ENCODE results near the gene COL4A2.

COL4A2 gene

GRCh38 chr13:110503979-110504499, 197.0 kb downstream of the COL4A2 start:
- DNase-seq = no peak

DNA sequence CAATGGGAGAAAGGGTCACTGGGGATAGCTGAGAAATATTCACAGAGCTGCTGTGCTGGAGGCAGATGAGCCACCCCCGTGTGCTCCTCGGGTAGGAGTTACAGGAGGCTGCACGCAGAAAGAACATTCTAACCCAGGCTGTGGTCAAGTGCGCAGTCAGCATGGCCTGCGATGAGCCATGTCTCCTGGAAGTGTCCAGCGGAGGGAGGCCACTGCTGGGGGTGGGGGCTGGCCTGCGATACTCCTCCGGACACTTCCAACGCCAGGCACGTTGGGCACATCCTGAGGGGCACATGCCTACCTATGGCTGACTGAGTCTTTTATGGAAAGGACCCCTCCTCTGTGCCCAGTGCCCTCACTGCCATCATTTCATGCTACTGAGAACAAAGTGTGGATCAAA, 198.5 kb downstream of the COL4A2 start:
- DNase-seq = no peak

- no peak for DNase-seq
Measured at GRCh38 chr13:110506396-110506795, 199.3 kb downstream of the COL4A2 start.

DNA sequence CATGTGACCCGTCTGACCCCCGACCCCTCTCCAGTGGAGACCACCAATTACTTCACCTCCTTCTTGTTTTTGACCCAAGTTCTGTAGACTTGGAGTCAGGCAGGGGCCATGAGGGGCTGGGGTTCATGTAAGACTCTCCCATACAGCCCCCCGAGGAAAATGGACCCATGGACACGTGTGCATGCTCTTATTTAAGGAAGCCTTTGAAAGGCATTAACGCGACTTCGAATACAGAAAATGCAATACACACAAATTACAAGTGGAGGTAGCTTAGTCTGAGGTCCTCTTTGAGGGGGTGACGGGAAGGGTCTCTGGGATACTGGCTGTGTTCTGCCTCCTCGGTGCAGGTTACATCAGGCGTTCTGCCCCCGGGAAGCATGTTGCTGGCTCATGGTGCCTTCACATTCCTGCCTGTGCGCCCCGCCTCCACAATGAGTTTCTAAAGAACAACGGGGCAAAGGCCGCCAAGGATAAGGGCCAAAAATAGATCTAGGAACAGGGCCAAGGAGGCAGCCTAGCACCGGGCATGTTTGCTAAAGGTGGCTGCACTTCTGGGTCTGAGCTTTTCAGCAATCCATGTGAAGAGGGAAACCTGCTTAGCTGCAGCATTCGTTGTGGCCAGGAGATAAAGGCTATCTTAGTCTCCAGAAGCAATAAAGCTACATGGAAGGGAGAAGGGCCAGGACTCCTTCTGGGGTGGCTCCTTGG, 199.9 kb downstream of the COL4A2 start:
- no peak for DNase-seq

DNA sequence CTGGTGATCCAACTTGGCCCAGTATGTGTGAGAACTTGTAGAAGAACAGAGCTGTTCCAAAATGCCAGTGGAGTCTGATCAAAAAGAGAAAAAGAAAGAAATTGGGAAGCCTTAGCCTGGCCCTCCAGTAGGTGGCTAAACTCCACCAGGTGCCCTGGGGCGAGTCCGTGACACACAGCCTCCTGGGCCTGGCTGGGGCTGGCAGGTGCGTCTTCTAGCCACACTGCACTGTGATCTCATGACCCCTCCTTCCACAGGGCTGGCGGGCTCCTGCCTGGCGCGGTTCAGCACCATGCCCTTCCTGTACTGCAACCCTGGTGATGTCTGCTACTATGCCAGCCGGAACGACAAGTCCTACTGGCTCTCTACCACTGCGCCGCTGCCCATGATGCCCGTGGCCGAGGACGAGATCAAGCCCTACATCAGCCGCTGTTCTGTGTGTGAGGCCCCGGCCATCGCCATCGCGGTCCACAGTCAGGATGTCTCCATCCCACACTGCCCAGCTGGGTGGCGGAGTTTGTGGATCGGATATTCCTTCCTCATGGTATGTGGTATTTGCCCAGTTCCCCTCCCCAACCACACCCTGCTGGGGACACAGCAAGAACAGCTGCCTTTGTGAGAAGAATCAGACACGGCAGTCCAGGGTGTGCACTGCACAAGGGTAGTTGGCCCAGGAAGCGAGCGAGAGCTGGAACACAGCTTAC, 200.7 kb downstream of the COL4A2 start:
- no peak for DNase-seq

DNA sequence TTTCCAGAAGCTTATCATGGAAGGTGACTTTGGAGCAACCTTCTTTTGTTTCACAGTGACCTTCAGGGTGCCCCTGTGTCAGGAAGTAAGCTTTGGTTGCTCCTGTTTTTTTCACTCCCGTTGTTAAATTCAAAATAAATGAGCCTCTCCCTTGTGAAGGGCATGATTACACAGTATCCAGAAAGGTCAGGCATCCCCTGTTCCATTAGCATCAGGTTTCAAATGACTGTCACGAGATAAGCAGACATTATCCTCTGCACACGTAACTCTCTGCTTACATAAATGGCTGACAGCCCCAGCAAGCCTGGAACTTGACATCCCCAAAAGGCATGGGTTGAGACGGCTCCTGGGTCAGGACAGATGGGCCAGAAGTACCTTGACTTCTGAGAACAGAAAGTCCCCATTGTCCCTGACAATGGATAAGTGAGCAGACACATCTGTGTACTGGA, 202.4 kb downstream of the COL4A2 start:
- DNase-seq = no peak

- no peak for DNase-seq
Measured at GRCh38 chr13:110509971-110510786, 203.1 kb downstream of the COL4A2 start.

DNA sequence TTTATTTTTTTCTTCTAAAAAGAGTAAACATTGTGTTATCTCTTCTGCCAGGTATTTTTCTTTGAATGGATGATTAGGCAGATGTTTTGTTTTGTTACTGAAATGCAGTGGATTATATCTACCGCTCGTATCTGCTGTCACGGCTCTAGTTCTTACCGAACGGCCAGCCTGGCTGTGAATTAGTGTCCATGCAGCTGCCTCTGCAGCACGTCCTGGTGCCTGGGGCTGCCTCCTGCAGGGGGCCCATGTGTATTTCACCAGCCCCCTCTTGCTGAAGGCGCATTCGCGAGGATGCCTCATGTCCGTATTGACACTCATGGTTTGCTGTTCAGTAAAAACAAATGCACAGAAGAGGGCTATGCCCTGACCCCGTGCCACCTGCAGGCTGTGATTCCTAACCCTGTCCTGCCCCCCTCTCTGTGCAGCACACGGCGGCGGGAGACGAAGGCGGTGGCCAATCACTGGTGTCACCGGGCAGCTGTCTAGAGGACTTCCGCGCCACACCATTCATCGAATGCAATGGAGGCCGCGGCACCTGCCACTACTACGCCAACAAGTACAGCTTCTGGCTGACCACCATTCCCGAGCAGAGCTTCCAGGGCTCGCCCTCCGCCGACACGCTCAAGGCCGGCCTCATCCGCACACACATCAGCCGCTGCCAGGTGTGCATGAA, 204.6 kb downstream of the COL4A2 start:
- no peak for DNase-seq

GRCh38 chr13:110512198-110512740, 205.2 kb downstream of the COL4A2 start:
- no peak for DNase-seq

GRCh38 chr13:110516500-110516899, 209.4 kb downstream of the COL4A2 start:
- DNase-seq = no peak

- no peak for DNase-seq
Measured at GRCh38 chr13:110517505-110518225, 210.6 kb downstream of the COL4A2 start.

DNA sequence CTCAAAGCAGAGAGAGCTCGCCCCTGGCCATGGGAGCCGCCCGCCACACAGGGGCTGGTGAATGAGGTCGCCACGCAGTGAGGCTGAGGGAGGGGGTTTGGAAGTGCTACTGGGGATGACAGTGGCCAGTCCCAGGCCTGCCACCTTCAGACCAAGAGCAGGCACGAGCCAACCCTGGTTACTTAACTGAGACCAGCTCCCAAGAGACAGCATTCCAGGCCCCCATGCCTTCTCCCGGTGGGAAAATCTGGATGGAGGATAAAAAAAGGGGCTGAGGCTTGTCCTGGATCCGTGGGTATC, 211.1 kb downstream of the COL4A2 start:
- no peak for DNase-seq

DNA sequence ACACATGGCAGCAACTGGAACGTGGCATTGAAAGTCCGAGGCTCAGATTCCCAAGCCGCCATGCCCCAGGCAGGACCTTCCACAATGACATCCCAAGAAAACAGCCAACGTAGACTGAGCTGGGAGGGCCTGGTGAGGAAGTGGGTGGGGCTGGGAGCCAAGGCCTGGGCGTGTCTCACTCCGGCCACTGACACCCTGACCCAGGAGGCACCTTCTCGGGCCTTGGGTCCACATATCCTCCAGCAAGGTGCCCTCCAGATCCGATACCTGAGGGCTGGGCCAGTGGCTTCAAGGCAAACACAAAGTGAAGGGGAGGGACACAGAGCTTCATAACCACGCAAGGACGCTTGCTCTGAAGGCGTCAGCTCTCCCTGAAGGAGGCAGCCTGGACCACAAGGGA, 211.5 kb downstream of the COL4A2 start:
- no peak for DNase-seq

DNA sequence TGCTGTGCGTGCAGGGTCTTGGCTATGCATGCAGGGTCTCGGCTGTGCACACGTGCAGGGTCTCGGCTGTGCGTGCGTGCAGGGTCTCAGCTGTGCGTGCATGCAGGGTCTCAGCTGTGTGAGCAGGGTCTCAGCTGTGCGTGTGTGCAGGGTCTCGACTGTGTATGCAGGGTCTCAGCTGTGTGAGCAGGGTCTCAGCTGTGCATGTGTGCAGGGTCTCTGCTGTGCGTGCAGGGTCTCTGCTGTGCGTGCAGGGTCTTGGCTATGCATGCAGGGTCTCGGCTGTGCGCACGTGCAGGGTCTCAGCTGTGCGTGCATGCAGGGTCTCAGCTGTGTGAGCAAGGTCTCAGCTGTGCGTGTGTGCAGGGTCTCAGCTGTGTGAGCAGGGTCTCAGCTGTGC, 212.0 kb downstream of the COL4A2 start:
- DNase-seq = no peak

DNA sequence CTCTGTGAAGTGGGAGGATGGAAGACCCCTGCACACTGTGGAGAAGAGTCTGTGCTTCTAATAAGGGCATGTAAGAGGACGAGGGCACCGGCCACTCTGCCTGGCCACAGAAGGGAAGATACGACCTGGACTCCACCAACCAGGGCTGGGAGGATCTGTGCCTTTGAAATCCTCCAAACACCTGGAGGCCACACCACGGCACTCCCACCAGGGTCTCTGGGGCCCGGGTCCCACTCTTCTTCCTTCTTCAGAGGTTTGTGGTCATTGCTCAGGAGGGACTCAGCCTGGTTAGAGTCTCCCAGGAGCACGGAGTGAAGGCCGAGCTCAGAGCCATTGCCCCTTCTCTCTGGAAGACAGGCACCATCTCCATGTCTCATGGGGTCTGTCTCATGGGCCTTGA, 212.4 kb downstream of the COL4A2 start:
- DNase-seq = no peak

GRCh38 chr13:110520431-110521295, 213.6 kb downstream of the COL4A2 start:
- DNase-seq = no peak

GRCh38 chr13:110521296-110521680, 214.2 kb downstream of the COL4A2 start:
- DNase-seq = no peak

DNA sequence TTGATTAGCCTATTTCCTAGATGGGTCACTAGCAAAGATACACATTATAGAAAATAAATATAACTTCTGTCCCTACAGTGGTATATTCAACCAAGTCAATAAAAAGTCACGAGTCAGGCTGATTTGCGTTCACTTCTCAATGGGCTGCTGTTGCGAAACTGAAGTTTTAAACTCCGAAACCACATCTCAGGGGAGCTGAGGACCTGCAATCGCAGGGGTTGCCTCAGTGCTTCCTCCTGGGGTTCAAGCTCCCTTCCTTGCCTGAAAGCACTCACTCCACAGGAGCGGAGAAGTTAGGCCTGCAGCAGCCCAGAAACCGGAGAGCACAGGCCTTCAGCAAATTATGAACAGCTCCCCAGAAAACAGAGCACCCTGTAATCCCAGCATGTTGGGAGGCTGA, 214.9 kb downstream of the COL4A2 start:
- no peak for DNase-seq

GRCh38 chr13:110522721-110523120, 215.6 kb downstream of the COL4A2 start:
- DNase-seq = no peak

- no peak for DNase-seq
Measured at GRCh38 chr13:110523180-110523579, 216.1 kb downstream of the COL4A2 start.
